ENCODE data around the gene HNMT. TPM values are rescaled to one million over a fixed set of nuclear protein-coding genes. Genes with fewer than 3 reads are reported as not detected.

The HNMT gene
- polyA plus RNA-seq, 1 donor (not counting 4 experiments of a cell fraction or from before 2014, with no cell fraction given) = 7.4 TPM

- H3K36me3 ChIP-seq (ENCODE audit: control insufficient read depth in 2 of 2, extremely low read depth in 1 of 2, insufficient read depth in 2 of 2, low read length in 2 of 2) = no peaks in the 10 kb centered on the region
- H3K27me3 ChIP-seq (ENCODE audit: control insufficient read depth, extremely low read depth, insufficient read depth, low read length) = no peaks in the 10 kb centered on the region
- DNase-seq (ENCODE audit: low read depth, low spot score) = no peak
- FAIRE-seq = no peak
- H3K9me3 ChIP-seq (ENCODE audit: control insufficient read depth, low read depth, low read length) = no peaks in the 10 kb centered on the region
- H3K9ac ChIP-seq (ENCODE audit: control insufficient read depth, extremely low read depth, insufficient read depth, low read length) = no peak overlapping the region
- dilution Hi-C loops (cut with MboI; ENCODE audit: extremely low pct_ligation_motif_present, low sequenced_read_pairs) = no loop called here
- H2AFZ ChIP-seq (ENCODE audit: control insufficient read depth, low read length) = no peak overlapping the region
- no peak overlapping the region for H3K4me3 ChIP-seq (ENCODE audit: control insufficient read depth in 2 of 3, extremely low read depth in 1 of 3, insufficient read depth in 2 of 3, low read depth in 1 of 3, low read length in 3 of 3)
- H3K4me2 ChIP-seq (ENCODE audit: control insufficient read depth, extremely low read depth, insufficient read depth, low read depth, low read length) = no peak overlapping the region
- H3K27ac ChIP-seq (ENCODE audit: control insufficient read depth, insufficient read depth, low read length) = no peak overlapping the region
- H3K79me2 ChIP-seq (ENCODE audit: control insufficient read depth, insufficient read depth, low read length) = no peaks in the 10 kb centered on the region
- TF ChIP-seq EZH2 (IDR thresholded peaks at IDR 0.05; ENCODE audit: low read length) = no peak
- TF ChIP-seq, protein P1, sequence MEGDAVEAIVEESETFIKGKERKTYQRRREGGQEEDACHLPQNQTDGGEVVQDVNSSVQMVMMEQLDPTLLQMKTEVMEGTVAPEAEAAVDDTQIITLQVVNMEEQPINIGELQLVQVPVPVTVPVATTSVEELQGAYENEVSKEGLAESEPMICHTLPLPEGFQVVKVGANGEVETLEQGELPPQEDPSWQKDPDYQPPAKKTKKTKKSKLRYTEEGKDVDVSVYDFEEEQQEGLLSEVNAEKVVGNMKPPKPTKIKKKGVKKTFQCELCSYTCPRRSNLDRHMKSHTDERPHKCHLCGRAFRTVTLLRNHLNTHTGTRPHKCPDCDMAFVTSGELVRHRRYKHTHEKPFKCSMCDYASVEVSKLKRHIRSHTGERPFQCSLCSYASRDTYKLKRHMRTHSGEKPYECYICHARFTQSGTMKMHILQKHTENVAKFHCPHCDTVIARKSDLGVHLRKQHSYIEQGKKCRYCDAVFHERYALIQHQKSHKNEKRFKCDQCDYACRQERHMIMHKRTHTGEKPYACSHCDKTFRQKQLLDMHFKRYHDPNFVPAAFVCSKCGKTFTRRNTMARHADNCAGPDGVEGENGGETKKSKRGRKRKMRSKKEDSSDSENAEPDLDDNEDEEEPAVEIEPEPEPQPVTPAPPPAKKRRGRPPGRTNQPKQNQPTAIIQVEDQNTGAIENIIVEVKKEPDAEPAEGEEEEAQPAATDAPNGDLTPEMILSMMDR (optimal IDR thresholded peaks at IDR 0.05 in 1 of 3, IDR thresholded peaks at IDR 0.05 in 1 of 3, conservative IDR thresholded peaks at IDR 0.05 in 1 of 3; ENCODE audit: extremely low read depth in 1 of 3, insufficient read depth in 2 of 3, low read length in 3 of 3) = no peak
- H4K20me1 ChIP-seq (ENCODE audit: control insufficient read depth, extremely low read depth, insufficient read depth, low read length) = no peaks in the 10 kb centered on the region
- H3K4me1 ChIP-seq (ENCODE audit: control insufficient read depth, extremely low read depth, insufficient read depth, low read length) = peaks cover 4% of the 10 kb centered on the region
- H3K9me1 ChIP-seq (ENCODE audit: control insufficient read depth, extremely low read depth, insufficient read depth, low read length) = no peaks in the 10 kb centered on the region
Observed at GRCh38 chr2:137955536-137955935, 8.7 kb upstream of the HNMT start.

GRCh38 chr2:137957033-137957432 is 7.2 kb upstream of the HNMT start:
- Histone ChIP-seq H3K27ac (ENCODE audit: control insufficient read depth, insufficient read depth, low read length) (no peak overlapping the region), H2AFZ (ENCODE audit: control insufficient read depth, low read length) (no peak overlapping the region), H3K9me3 (ENCODE audit: control insufficient read depth, low read depth, low read length) (no peaks in the 10 kb centered on the region), H4K20me1 (ENCODE audit: control insufficient read depth, extremely low read depth, insufficient read depth, low read length) (no peaks in the 10 kb centered on the region), H3K9me1 (ENCODE audit: control insufficient read depth, extremely low read depth, insufficient read depth, low read length) (no peaks in the 10 kb centered on the region), H3K9ac (ENCODE audit: control insufficient read depth, extremely low read depth, insufficient read depth, low read length) (no peak overlapping the region), H3K36me3 (ENCODE audit: control insufficient read depth in 2 of 2, extremely low read depth in 1 of 2, insufficient read depth in 2 of 2, low read length in 2 of 2) (no peaks in the 10 kb centered on the region), H3K27me3 (ENCODE audit: control insufficient read depth, extremely low read depth, insufficient read depth, low read length) (no peaks in the 10 kb centered on the region), H3K4me3 (ENCODE audit: control insufficient read depth in 2 of 3, extremely low read depth in 1 of 3, insufficient read depth in 2 of 3, low read depth in 1 of 3, low read length in 3 of 3) (no peak overlapping the region), H3K79me2 (ENCODE audit: control insufficient read depth, insufficient read depth, low read length) (no peaks in the 10 kb centered on the region), H3K4me2 (ENCODE audit: control insufficient read depth, extremely low read depth, insufficient read depth, low read depth, low read length) (no peak overlapping the region), H3K4me1 (ENCODE audit: control insufficient read depth, extremely low read depth, insufficient read depth, low read length) (peaks cover 4% of the 10 kb centered on the region)
- TF ChIP-seq EZH2 (IDR thresholded peaks at IDR 0.05; ENCODE audit: low read length) = no peak
- TF ChIP-seq, protein P1 (optimal IDR thresholded peaks at IDR 0.05 in 1 of 3, IDR thresholded peaks at IDR 0.05 in 1 of 3, conservative IDR thresholded peaks at IDR 0.05 in 1 of 3; ENCODE audit: extremely low read depth in 1 of 3, insufficient read depth in 2 of 3, low read length in 3 of 3) = no peak
- no peak for FAIRE-seq
- no peak for DNase-seq (ENCODE audit: low read depth, low spot score)
- dilution Hi-C loops (cut with MboI; ENCODE audit: extremely low pct_ligation_motif_present, low sequenced_read_pairs) = no loop called here
